HG03045 (cell line): ENCODE data around the gene FUS.

Source experiments
- ATAC-seq: cut with Tn5 transposase; IDR thresholded peaks from one replicate; pipeline ENCODE4 v1.9.1; 2021; ENCODE audit warnings: mild to moderate bottlenecking, moderate library complexity; ENCODE audit not compliant: unreplicated experiment

The FUS gene

GRCh38 chr16:31225193-31225592 lies 45.3 kb downstream of the FUS start:
- ATAC-seq = no peak

GRCh38 chr16:31228206-31228605 lies 48.3 kb downstream of the FUS start:
- no peak for ATAC-seq

GRCh38 chr16:31229501-31229900 lies 49.6 kb downstream of the FUS start:
- ATAC-seq = no peak

- ATAC-seq = no peak
Observed at GRCh38 chr16:31238041-31238440, 58.1 kb downstream of the FUS start.
